OCI-LY7 (cell line): ENCODE results near the gene SYTL3.

Source experiments
- CTCF ChIP-seq: fragments of 200-600 bp; sonication (generic); conservative IDR thresholded peaks from 2 replicates; pipeline ENCODE4 v1.5.1; 2014; ENCODE audit warnings: mild to moderate bottlenecking, antibody characterized with exemption, low read length, moderate library complexity, mixed read lengths
- EZH2phosphoT487 ChIP-seq: fragments of 200-600 bp; sonication (generic); IDR thresholded peaks from 2 replicates; pipeline ENCODE4 v1.6.1; 2018; ENCODE audit warnings: low read depth, borderline replicate concordance, mild to moderate bottlenecking, mixed run types, antibody characterized with exemption, low read length, moderate library complexity, mixed read lengths

GRCh38 chr6:158761746-158762145 is 111.9 kb downstream of the SYTL3 start:
- TF ChIP-seq CTCF (no peak), EZH2phosphoT487 (no peak)
